Measurements from ENCODE around the gene PCNX4.
A peak's percentile ranks its signal among the peaks of the same experiment; 100 is the strongest.

Gene PCNX4

DNA sequence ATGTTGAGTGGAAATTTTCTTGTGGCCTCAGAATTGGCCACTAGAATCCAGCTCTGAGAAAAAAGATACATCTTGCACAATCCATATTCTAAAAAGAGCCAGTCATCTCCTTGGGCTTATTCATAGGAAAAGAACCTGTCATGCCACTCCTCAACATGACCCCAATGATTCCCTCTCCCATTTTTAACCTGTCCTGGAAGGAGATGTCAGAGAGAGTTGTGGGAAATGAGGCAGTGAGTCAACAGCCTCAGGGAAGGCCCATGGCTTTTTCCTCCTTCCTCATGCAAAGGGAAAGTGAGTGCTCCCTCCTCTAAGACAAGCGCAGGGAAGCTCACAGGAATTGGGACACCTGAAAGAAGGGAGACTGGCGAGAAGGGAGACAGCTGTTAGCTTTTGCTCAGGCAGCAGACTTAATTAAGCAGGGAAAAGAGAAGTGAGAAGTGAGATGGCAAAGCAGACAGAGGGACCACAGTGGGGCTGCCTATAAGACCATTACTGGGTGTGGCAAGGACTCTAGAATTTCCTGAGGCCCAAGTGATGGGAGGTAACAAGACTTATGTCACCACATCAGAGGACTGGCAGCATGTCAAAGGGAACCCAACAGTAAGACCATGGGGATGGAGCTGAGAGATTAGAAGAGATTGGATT lies 83.7 kb downstream of the PCNX4 start:
- DNase-seq: no peak

DNA sequence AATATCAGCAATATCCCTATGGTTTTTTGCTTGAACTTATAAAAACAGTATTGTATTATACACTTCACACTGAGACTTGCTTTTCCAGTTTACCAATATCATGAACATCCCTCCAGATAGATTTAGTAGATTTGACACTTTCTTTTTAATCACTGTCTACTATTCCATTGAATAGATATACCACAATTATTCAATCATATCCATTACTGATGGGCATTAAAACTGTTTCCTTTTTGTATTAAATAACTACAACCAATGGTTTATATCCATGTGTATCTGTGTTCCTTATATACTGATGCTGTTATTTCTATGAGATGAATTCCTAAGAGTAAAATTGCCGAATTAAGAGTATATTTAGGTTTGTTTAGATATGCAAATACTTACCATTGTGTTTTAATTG lies 86.4 kb downstream of the PCNX4 start:
- DNase-seq: no peak

- DNase-seq: no peak
These were observed 87.1 kb downstream of the PCNX4 start for GRCh38 chr14:60178820-60179219.

- no peak for DNase-seq
These were observed 87.7 kb downstream of the PCNX4 start for GRCh38 chr14:60179431-60179869.

- DNase-seq: no peak
These were observed 91.4 kb downstream of the PCNX4 start for GRCh38 chr14:60183138-60183537.

GRCh38 chr14:60183741-60184140 lies 92.0 kb downstream of the PCNX4 start:
- no peak for DNase-seq

- peak; percentile 32 to 80 for DNase-seq
These were observed 92.6 kb downstream of the PCNX4 start for GRCh38 chr14:60184146-60184904.

DNA sequence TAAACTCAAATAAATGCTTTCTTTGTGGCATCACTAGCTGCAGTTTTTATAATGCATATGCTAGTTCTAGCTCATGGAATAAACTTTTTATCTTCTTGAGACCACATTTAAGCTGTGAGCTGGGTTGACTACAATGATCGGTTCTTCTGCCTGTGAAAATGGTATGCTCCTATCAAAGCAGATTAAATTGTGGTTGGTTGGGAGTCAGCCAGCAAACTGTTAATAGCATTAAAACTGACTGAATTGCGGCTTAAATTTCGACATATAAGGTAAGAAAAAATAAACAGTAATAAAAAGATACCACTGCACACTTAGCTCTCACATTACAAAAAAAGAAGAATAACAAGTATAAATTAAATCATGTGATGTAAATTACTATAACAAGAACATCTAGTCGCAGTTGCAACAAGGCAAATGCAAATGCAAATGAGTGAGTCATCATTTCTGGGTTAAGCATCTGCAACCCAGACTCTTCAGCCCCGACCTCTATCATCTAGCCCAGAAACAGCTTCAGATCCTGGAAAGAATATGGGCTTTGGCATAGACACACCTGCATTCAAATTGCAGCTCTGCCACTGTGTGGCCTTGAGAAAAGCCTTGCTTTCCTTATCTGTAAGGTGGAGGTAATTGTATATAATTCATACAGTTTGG lies 93.3 kb downstream of the PCNX4 start:
- no peak for DNase-seq

DNA sequence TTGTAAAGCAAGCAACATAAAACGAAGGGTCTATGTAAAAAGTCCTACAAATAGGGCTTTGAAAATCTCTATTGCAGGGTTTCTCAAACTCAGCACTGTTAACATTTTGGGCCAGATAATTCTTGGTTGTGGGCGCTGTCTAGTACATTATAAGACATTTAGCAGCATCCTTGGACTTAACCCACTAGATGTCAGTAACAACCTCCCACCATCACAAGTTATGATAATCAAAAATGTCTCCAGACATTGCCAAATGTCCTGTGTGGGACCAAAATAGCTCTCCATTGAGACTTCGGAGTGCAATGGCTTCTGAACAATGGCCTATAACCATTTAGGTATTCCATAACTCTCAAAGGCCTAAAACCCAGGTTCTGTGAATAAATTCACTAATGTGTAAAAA lies 96.4 kb downstream of the PCNX4 start:
- peak in 1 of 2 donors; percentile 11 for DNase-seq

GRCh38 chr14:60188696-60189095 lies 97.0 kb downstream of the PCNX4 start:
- no peak for DNase-seq

- no peak for DNase-seq
These were observed 98.5 kb downstream of the PCNX4 start for GRCh38 chr14:60189923-60190840.

GRCh38 chr14:60195179-60195810 lies 103.6 kb downstream of the PCNX4 start:
- peak in 1 of 2 donors; percentile 18 for DNase-seq

GRCh38 chr14:60196291-60196690 lies 104.6 kb downstream of the PCNX4 start:
- no peak for DNase-seq

- no peak for DNase-seq
These were observed 106.0 kb downstream of the PCNX4 start for GRCh38 chr14:60197629-60198303.

DNA sequence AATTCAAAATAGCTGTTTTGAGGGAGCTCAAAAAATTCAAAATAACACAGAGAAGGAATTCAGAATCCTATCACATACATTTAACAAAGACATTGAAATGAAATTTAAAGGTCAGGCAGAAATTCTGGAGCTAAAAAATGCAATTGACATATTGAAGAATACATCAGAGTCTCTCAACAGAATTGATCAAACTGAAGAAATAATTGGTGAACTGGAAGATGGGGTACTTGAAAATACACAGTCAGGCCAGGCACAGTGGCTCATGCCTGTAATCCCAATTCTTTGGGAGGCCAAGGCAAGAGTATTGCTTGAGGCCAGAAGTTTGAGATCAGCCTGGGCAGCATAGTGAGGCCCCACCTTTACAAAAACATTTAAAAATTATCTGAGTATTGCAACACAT lies 107.6 kb downstream of the PCNX4 start:
- DNase-seq: no peak

DNA sequence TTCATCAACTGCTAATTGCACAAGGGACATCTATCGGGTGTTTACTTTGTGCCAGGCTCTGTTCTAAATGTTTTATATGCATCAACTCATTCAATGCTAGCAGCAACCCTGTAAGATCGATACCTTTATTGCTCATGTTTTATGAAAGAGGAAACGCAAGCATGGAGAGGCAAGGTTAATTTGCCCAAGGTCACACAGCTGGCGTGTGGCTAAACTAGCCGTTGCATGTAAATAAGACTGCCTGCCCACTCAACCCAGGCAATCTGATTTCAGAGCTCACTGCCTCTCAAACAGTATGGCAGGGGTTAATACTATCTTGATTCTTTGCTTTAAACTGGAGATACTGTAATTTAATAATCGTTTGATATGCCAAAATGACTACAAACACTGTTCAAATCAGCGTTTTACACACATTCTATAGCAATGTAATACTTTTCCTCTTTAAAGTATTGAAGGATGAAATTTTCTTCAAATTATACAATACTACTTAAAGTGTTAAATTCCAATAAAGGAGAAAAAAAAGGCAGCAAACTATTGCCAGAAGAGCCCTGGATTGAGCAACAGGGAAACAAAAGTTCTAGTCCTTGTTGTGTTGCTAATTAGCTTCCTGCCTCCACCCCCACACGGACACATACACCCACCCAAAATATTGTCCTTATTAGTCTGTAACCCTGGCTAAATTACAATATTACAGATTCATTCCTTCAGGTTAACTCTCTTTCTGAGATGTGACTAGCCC lies 112.5 kb downstream of the PCNX4 start:
- no peak for DNase-seq

- DNase-seq: no peak
These were observed 113.4 kb downstream of the PCNX4 start for GRCh38 chr14:60204843-60205774.

DNA sequence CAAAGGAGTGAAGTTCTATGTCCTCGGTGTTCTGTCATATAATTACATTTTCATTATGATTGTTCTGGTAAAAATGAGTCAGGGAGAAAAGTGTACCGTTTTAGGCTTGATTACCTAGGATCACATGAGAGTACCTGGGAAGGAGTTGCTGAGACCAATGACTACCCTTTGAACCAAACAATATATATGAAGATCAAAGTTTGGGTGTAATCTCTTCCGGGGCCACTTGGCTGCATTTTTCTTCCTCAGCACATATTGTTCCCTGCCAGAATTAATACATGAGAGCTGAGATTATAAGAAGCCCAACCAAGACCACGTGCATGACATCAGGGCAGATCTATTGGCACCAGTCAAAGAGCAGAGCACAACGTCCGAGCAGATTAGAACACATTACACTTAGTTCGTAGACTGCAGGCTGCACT lies 114.5 kb downstream of the PCNX4 start:
- DNase-seq: no peak

DNA sequence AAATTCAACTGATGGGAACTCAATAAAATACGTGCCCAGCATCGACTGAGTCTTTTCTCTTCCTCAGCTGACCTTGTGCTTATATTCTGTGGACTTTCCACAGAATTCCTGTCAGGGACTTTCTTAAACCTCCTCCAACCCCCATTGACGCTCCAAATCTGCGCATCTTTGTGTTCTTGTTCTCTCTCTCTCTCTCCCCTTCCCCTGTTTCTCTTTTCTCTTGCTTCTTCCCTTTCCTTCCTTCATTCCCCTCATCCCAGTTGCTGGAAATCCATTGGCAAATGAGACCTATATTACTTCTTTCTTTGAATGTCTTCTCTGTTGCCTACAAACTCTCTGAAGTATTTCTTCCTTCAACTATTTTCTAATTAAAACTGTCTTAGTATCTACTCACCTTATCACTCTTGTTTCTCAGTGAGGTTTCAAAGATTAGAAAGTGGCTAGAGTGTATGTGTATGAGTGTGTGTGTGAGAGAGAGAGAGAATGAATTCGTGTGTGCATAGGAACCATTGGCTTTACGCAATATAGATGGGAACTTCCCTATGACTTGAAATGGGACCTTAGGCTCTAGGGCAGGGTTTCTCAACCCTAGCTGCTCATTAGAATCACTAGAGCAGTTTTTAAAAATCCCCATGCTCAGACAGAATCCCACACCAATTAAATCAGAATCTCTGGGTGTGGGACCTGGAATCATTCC lies 115.3 kb downstream of the PCNX4 start:
- no peak for DNase-seq

All from CD4-positive, alpha-beta T cell treated with Interferon alpha-2 for 1 hour (primary cell).